GM18861 (cell line): ENCODE data around the gene INPP5E.

Experiments
- ATAC-seq: cut with Tn5 transposase; IDR thresholded peaks from one replicate; pipeline ENCODE4 v1.9.1; 2021; ENCODE audit not compliant: unreplicated experiment

INPP5E gene

GRCh38 chr9:136405481-136405880, 34.2 kb downstream of the INPP5E start:
- ATAC-seq, result no peak

- ATAC-seq, result no peak
Observed at GRCh38 chr9:136404801-136405136, 34.9 kb downstream of the INPP5E start.

- ATAC-seq, result no peak
Observed at GRCh38 chr9:136403915-136404800, 35.5 kb downstream of the INPP5E start.

GRCh38 chr9:136403538-136403914, 36.1 kb downstream of the INPP5E start:
- ATAC-seq, result no peak

GRCh38 chr9:136402067-136402466, 37.6 kb downstream of the INPP5E start:
- ATAC-seq, result no peak

GRCh38 chr9:136401173-136401922, 38.3 kb downstream of the INPP5E start:
- ATAC-seq, result no peak

GRCh38 chr9:136400038-136400834, 39.4 kb downstream of the INPP5E start, which contains the start of gene SNAPC4:
Gene SNAPC4 (minus strand): TSS chr9:136400170. CDS start chr9:136398428, 1,742 bp downstream.
- ATAC-seq, result no peak

GRCh38 chr9:136399176-136400037, 40.2 kb downstream of the INPP5E start:
- no peak for ATAC-seq

- no peak for ATAC-seq
Observed at GRCh38 chr9:136398286-136398685, 41.4 kb downstream of the INPP5E start.

GRCh38 chr9:136397643-136398042, 42.0 kb downstream of the INPP5E start:
- no peak for ATAC-seq

- no peak for ATAC-seq
Observed at GRCh38 chr9:136396219-136396515, 43.5 kb downstream of the INPP5E start.

GRCh38 chr9:136395345-136396218, 44.1 kb downstream of the INPP5E start:
- no peak for ATAC-seq

GRCh38 chr9:136395020-136395340, 44.7 kb downstream of the INPP5E start:
- no peak for ATAC-seq

GRCh38 chr9:136394312-136395019, 45.2 kb downstream of the INPP5E start:
- ATAC-seq, result no peak

GRCh38 chr9:136393531-136393930, 46.1 kb downstream of the INPP5E start:
- no peak for ATAC-seq

GRCh38 chr9:136392538-136393449, 46.9 kb downstream of the INPP5E start:
- no peak for ATAC-seq

GRCh38 chr9:136391737-136392537, 47.7 kb downstream of the INPP5E start:
- ATAC-seq, result no peak
